KMS-11 (cell line): ENCODE measurements around the gene USP51.
"Not testable (repeated sequence)": the region's sequence is repeated elsewhere in the genome, so short reads cannot be mapped to it uniquely, and the experiment has no call there.

Experiments used
- H2AFZ ChIP-seq: fragments of 200-600 bp; sonication (generic); 2 replicates; pipeline ENCODE4 v1.6.1; 2016; ENCODE audit warnings: antibody characterized with exemption, mixed run types, low read depth
- H3K27ac ChIP-seq: fragments of 200-600 bp; sonication (generic); 2 replicates; pipeline ENCODE4 v1.6.1; 2016; ENCODE audit warnings: mild to moderate bottlenecking, mixed run types
- H3K27me3 ChIP-seq: fragments of 200-600 bp; sonication (generic); 2 replicates; pipeline ENCODE4 v1.6.1; 2017; ENCODE audit warnings: mild to moderate bottlenecking, low read depth, mixed run types, moderate library complexity; ENCODE audit not compliant: insufficient read depth
- H3K36me3 ChIP-seq: fragments of 200-600 bp; sonication (generic); 2 replicates; pipeline ENCODE4 v1.6.1; 2017; ENCODE audit warnings: mild to moderate bottlenecking, mixed run types; ENCODE audit not compliant: insufficient read depth
- H3K4me1 ChIP-seq: fragments of 200-600 bp; sonication (generic); 2 replicates; pipeline ENCODE4 v1.6.1; 2016; ENCODE audit warnings: mild to moderate bottlenecking, low read depth, mixed run types; ENCODE audit not compliant: poor library complexity, severe bottlenecking
- H3K4me2 ChIP-seq: fragments of 200-600 bp; sonication (generic); 2 replicates; pipeline ENCODE4 v1.7.0; 2016; ENCODE audit warnings: mild to moderate bottlenecking, mixed run types
- H3K4me3 ChIP-seq: fragments of 200-600 bp; sonication (generic); IDR thresholded peaks from 2 replicates; pipeline ENCODE4 v1.6.1; 2017; ENCODE audit warnings: low read depth, low read length, mixed read lengths; ENCODE audit not compliant: insufficient read depth
- H3K79me2 ChIP-seq: fragments of 200-600 bp; sonication (generic); 2 replicates; pipeline ENCODE4 v1.6.1; 2016; ENCODE audit warnings: low read depth, mixed run types; ENCODE audit not compliant: insufficient read depth
- H3K9ac ChIP-seq: fragments of 200-600 bp; sonication (generic); 2 replicates; pipeline ENCODE4 v1.6.1; 2016; ENCODE audit warnings: mild to moderate bottlenecking, mixed run types
- H4K20me1 ChIP-seq: fragments of 200-600 bp; sonication (generic); 2 replicates; pipeline ENCODE4 v1.6.1; 2016; ENCODE audit warnings: mild to moderate bottlenecking, mixed run types; ENCODE audit not compliant: insufficient read depth
- CTCF ChIP-seq: fragments of 200-600 bp; sonication (generic); conservative IDR thresholded peaks from 2 replicates; pipeline ENCODE4 v1.6.1; 2017; ENCODE audit warnings: low read depth, mild to moderate bottlenecking, antibody characterized with exemption, low read length, moderate library complexity, mixed read lengths

USP51 gene

DNA sequence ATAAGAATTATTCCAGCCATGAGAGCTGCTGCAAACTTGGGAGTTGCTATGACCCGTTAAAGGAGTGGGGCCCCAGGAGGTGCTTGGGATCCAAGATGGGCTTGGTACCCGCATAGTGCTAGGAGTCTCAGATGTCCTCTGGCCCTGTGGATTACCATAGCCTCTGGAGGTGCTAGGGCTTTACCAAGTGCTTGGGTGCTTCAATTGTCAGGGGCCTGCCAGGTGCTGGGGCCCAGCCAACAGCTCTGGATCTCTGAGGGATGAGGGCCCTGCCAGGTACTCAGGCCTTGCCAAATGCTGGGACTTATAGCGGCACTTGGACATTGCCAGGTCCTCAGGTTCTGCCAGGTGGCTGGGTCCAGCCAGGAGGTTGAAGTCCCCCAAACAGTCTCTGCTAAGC, 32.0 kb upstream of the USP51 start:
- no peak for TF ChIP-seq CTCF
- no peaks in the 10 kb centered on the region for H3K4me1 ChIP-seq
- no peaks in the 10 kb centered on the region for H4K20me1 ChIP-seq

DNA sequence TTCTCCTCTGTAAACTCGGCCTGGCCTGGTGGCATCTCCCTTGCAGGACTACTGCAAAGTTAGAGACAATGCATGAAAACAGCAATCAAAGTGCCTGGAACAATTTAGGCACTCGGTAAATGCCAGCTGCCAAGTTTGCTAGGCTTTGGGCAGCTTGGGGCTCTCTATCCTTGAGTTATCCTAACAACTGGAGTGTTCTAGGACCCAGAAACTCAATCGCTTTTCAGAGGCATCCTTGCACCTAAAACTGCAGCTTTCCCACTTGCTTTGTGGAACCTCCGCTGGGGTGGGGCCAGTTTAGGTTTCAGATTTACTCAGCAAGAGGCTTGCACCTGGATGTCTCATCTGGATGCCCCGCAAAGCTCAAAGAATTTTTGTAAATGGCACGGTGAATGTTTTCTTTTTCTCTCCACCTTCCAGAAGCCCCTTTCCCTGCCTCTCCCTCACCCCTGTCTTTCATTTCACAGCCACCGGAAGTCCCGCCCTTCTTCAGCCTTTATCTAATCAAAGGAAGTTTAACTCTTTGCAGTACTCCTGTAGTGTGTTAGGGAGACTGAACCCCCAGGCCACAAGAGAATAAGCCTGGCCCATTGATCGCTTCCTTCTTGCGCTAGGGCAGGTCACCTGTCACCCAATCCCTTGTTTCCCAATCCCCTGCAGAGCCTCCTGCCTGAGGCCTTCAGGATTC, 27.3 kb upstream of the USP51 start:
- H3K4me3 ChIP-seq, H3K4me2 ChIP-seq, H3K79me2 ChIP-seq, H2AFZ ChIP-seq, H3K36me3 ChIP-seq, H3K9ac ChIP-seq, H3K27me3 ChIP-seq, H3K27ac ChIP-seq, H4K20me1 ChIP-seq, H3K4me1 ChIP-seq: not testable (repeated sequence)

More for the DNA sequence above, 32.0 kb upstream of the USP51 start:
- Histone ChIP-seq H3K27me3 (no peaks in the 10 kb centered on the region), H3K4me3 (no peak overlapping the region), H3K36me3 (no peaks in the 10 kb centered on the region), H2AFZ (no peak overlapping the region), H3K79me2 (no peaks in the 10 kb centered on the region), H3K27ac (no peak overlapping the region), H3K4me2 (no peak overlapping the region), H3K9ac (no peak overlapping the region)

GRCh38 chrX:55513045-55513737, 23.5 kb upstream of the USP51 start:
- H3K27me3 ChIP-seq, H3K4me2 ChIP-seq, H3K79me2 ChIP-seq, H3K27ac ChIP-seq, H2AFZ ChIP-seq, H3K9ac ChIP-seq, H3K4me3 ChIP-seq, H3K36me3 ChIP-seq, H4K20me1 ChIP-seq, H3K4me1 ChIP-seq: not testable (repeated sequence)

DNA sequence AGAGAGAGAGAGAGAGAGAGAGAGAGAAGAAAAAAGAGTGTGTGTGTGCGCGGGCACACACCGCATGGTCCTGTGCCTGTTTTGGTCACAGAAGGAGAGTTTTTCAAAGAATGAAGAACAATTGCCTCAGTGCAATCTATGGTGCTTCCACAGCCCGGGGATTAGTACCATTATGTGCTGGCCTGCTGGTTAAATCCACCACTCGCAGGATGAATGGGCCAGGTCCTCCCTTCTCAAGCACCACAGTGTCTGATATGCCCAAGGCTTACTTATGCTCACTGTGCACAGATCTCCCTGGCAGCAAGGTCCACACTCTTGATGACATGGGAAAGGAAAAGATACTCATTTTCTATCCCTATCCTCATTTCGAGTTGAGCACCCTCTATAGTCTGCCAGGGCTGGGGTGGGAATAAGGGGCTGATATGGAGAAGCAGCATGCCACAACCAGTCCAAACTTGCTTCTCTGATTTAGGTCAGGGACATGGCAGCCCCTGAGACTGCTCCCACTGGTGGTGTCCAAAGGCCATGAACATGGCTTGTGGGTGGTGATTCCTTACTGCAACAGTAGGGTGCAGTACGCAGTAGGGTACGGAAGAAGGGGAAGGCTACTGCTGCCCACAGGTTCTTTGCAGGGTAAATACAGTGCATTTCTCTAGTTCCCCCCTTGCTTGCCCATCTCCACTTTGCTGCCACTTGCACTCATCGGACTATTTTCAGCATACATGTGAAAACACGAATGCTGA, 18.9 kb upstream of the USP51 start:
- not testable (repeated sequence) for H3K36me3 ChIP-seq, H3K4me2 ChIP-seq, H3K4me3 ChIP-seq, H4K20me1 ChIP-seq, H3K27me3 ChIP-seq, H3K79me2 ChIP-seq, H3K4me1 ChIP-seq, H2AFZ ChIP-seq, H3K9ac ChIP-seq, H3K27ac ChIP-seq

GRCh38 chrX:55507699-55508098, 18.1 kb upstream of the USP51 start:
- not testable (repeated sequence) for H3K4me2 ChIP-seq, H3K9ac ChIP-seq, H3K27ac ChIP-seq, H3K36me3 ChIP-seq, H2AFZ ChIP-seq, H3K79me2 ChIP-seq, H3K27me3 ChIP-seq, H4K20me1 ChIP-seq, H3K4me3 ChIP-seq, H3K4me1 ChIP-seq

DNA sequence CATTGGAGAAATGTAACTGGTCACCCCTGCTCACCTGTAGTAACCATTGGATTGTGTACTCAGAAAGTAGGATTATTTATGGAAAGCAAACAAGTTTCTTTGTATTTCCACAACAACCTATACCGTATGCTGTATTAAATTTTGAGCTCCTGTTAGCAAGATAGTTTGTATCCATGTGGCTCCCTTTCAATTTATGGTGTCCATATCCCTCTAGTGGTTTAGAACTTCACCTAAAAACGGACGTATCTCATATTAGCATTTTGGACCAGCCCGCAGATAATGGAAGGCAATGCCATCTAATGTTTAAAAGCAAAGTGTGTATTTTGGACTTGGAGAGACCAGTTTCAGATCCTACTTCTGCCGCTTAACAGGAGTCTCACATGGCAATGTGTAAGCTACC, 17.4 kb upstream of the USP51 start:
- not testable (repeated sequence) for H3K27me3 ChIP-seq, H3K4me2 ChIP-seq, H4K20me1 ChIP-seq, H3K36me3 ChIP-seq, H3K9ac ChIP-seq, H3K4me3 ChIP-seq, H2AFZ ChIP-seq, H3K4me1 ChIP-seq, H3K79me2 ChIP-seq, H3K27ac ChIP-seq
